SK-N-MC (cell line): Measurements from ENCODE around the gene ST6GALNAC6.

Experiments used
- EZH2 ChIP-seq: fragments of 200-600 bp; sonication (generic); IDR thresholded peaks from one replicate; pipeline ENCODE4 v1.6.1; 2017; ENCODE audit warnings: antibody characterized with exemption
- FOXP2 ChIP-seq: optimal IDR thresholded peaks from 2 replicates; pipeline ENCODE3; 2011; ENCODE audit warnings: mild to moderate bottlenecking, moderate library complexity; ENCODE audit not compliant: insufficient read depth; ENCODE audit errors: extremely low read length, control extremely low read depth
- POLR2AphosphoS5 ChIP-seq: IDR thresholded peaks from 2 replicates; pipeline ENCODE4 v1.6.1; 2012; ENCODE audit warnings: mild to moderate bottlenecking, low read depth, low read length, borderline replicate concordance

- TF ChIP-seq EZH2 (no peak), POLR2AphosphoS5 (no peak), FOXP2 (no peak)
Measured at GRCh38 chr9:127860779-127861178, 38.6 kb downstream of the ST6GALNAC6 start.
